KOPT-K1 (cell line): ENCODE measurements around the gene AMELY.
"Not testable (repeated sequence)": the region's sequence is repeated elsewhere in the genome, so short reads cannot be mapped to it uniquely, and the experiment has no call there.

Source experiments
- H3K27ac ChIP-seq: fragments of 200-600 bp; sonication (generic); 2 replicates; pipeline ENCODE4 v1.5.1; 2016; ENCODE audit warnings: antibody characterized with exemption, mild to moderate bottlenecking, low read depth, low read length; ENCODE audit not compliant: poor library complexity, severe bottlenecking
- H3K36me3 ChIP-seq: fragments of 200-600 bp; sonication (generic); 2 replicates; pipeline ENCODE4 v1.5.1; 2017; ENCODE audit warnings: antibody characterized with exemption, mild to moderate bottlenecking, low read length, moderate library complexity; ENCODE audit not compliant: insufficient read depth
- H3K9me3 ChIP-seq: fragments of 200-600 bp; sonication (generic); 2 replicates; pipeline ENCODE4 v1.5.1; 2017; ENCODE audit warnings: antibody characterized with exemption, low read length, mild to moderate bottlenecking; ENCODE audit not compliant: insufficient read depth, poor library complexity, severe bottlenecking

AMELY gene

DNA sequence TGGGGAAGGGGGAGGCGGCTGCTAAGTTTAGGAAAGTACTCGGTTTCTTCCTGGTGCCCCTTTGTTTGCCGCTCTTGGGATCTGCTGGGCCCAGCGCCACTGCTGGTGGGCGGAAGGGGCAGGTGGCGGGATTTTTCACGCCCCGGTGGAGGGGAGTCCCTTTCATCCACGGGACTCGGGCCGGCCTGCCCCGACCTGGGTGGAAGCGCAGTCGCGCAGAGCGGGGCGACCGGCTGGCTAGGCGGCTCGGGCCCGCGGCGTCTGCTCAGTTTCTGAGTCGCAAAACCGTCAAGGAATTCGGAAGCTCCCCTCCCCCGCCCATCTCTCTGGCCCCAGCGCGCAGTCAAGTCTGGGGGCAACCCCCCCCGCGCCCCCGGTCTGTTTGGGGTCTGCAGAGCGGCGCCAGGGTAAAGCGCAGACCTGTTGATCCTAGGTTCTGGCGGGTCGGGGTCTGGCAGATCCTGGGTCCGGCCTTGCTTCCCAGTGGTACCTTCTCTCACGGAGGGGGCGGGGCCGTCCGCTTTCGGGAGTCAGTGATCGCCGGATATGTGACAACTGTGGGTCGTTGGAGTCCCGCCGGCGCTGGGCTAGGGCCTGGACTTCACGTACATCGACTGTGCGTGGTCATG lies at the start of gene AMELY:
TSS of gene AMELY (minus strand) at position 500 of the 629 bp plus-strand sequence. CDS start 39,144 bp downstream, outside the sequence.
- no peaks in the 10 kb centered on the region for H3K9me3 ChIP-seq
- H3K27ac ChIP-seq, result no peak within 1 kb of the TSS
- no peaks in the 10 kb centered on the region for H3K36me3 ChIP-seq

DNA sequence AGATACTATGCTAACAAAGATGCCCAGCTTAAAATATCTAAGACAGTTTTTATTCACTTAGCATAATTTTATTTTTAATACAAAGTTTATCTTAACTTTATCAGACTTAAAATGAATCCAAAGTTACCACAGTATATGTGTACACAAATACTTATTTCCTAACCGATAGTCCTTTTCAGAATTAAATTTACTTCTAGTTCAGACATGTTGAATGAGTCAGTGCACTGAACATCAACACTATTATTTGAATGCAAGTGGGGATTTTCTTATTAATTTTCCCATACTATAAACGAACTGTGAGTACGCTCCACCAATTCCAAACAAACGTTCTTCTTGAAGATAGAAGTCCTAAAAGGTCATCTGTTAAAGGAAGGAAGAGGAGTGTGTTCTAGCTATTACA lies 38.4 kb upstream of the AMELY start:
- H3K27ac ChIP-seq, result no peak overlapping the region
- no peaks in the 10 kb centered on the region for H3K9me3 ChIP-seq
- no peaks in the 10 kb centered on the region for H3K36me3 ChIP-seq

- Histone ChIP-seq H3K9me3 (no peaks in the 10 kb centered on the region), H3K27ac (no peak overlapping the region), H3K36me3 (no peaks in the 10 kb centered on the region)
Observed at GRCh38 chrY:6948378-6948777, 36.8 kb upstream of the AMELY start.

DNA sequence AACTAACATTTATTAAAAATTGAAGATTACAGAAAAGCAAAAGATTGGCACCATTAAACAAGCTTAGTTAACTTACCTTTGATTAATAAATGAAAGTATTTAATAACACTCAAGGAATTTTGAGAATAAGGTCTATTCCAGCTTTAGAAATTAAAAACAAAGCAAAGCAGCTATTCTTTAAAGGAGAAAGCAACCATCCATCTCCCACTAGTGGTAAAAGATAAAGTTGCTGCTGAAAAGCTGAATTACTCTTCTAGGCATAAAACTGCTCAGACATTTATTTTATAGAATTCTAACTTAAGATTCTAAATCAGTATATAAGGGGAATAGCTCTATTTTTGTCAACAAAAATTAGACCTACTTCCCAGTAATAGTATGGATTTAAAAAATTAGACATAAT lies 36.1 kb upstream of the AMELY start:
- Histone ChIP-seq H3K36me3 (no peaks in the 10 kb centered on the region), H3K9me3 (no peaks in the 10 kb centered on the region), H3K27ac (no peak overlapping the region)

DNA sequence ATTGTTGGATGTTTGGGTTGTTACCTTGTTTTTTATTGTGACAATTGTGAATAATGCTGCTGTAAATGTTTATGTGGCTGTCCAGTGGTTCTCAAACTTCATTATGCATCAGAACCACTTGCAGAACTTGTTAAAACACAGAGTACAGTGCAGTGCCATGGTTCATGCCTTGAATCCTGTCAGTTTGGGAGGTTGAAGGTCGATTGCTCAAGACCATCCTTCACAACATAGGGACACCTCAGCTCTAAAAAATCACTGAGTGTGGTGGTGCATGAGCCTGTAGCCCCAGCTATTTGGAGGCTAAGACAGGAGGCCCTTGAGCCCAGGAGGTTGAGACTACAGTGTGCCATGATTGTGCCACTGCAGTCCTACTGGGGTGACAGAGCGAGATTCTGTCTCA lies 23.9 kb upstream of the AMELY start:
- Histone ChIP-seq H3K36me3 (no peaks in the 10 kb centered on the region), H3K27ac (no peak overlapping the region), H3K9me3 (no peaks in the 10 kb centered on the region)

DNA sequence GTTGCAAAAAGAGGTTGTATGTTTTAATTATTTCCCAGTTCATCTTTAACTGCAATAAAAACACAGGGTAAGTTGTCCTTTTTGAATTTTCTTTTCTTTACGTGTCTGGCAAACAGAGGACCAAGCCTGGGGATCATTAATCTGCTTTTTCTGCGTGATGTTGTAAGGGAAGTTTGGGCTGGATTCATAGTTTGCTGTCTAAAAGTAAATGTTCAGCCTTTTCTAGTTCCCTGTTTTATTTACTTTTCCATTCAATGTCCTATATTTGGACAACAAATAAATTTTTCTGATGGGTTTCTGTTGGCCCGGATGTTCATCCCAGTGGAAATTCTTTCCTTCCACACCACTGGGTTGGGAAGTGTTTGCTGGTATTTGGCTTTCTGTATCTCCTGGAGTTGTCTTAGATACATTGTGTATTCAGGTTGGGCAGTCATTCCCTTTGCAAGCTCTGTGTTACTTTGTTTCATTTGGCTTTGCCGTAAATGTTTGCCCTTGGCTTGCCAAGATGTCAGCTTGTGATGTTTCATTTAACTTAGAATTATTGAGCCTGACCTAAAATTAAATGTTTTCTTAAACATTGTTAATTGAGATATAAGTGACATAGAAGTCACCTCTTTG lies 20.3 kb upstream of the AMELY start:
- H3K9me3 ChIP-seq, result no peaks in the 10 kb centered on the region
- H3K27ac ChIP-seq, result no peak overlapping the region
- H3K36me3 ChIP-seq, result no peaks in the 10 kb centered on the region

- no peaks in the 10 kb centered on the region for H3K9me3 ChIP-seq
- H3K36me3 ChIP-seq, result no peaks in the 10 kb centered on the region
- no peak overlapping the region for H3K27ac ChIP-seq
Observed at GRCh38 chrY:6929237-6929636, 17.7 kb upstream of the AMELY start.

DNA sequence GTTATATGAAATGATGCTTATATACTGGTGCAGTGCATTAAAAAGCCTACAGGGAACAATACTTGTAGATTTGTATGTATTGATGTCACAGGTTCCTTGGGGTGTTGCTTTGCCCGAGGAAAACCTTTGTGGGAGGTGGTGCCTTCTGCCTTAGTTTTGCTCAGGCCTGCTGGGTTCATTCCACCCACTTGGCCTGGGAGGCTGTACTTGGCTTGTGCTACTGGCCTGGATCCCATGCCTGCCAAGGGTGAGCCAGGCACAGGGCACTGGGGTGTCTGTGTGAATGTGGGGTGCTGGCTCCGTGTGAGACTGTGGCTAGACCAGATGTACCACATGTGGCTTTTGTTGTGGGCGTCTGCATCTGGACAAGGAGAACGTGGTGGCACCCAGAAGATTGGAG lies 16.7 kb upstream of the AMELY start:
- Histone ChIP-seq H3K9me3 (no peaks in the 10 kb centered on the region), H3K27ac (no peak overlapping the region), H3K36me3 (no peaks in the 10 kb centered on the region)

DNA sequence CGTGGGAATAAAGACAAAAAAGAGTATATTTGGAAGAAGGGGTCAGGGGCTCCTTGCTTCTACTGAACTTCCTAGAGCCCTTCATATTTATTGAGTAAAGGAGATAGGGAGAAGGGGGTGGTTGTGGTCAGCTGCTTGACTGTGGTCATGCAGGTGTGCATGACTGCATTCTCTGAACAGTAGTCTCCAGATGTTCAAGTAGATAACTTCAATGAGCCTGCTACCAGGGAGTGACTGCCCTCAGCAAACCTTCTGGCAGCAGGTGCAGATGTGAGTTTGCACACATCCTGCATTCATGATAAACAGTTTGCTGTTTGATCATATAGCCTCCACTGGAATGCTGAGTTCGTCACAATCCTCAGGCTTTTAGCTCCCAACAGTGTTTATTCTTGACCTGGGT lies 9.5 kb upstream of the AMELY start:
- H3K9me3 ChIP-seq, result no peaks in the 10 kb centered on the region
- H3K27ac ChIP-seq, result no peak overlapping the region
- H3K36me3 ChIP-seq, result no peaks in the 10 kb centered on the region

- Histone ChIP-seq H3K27ac (no peak overlapping the region), H3K36me3 (no peaks in the 10 kb centered on the region), H3K9me3 (no peaks in the 10 kb centered on the region)
Observed at GRCh38 chrY:6913362-6913761, 1.8 kb upstream of the AMELY start.

DNA sequence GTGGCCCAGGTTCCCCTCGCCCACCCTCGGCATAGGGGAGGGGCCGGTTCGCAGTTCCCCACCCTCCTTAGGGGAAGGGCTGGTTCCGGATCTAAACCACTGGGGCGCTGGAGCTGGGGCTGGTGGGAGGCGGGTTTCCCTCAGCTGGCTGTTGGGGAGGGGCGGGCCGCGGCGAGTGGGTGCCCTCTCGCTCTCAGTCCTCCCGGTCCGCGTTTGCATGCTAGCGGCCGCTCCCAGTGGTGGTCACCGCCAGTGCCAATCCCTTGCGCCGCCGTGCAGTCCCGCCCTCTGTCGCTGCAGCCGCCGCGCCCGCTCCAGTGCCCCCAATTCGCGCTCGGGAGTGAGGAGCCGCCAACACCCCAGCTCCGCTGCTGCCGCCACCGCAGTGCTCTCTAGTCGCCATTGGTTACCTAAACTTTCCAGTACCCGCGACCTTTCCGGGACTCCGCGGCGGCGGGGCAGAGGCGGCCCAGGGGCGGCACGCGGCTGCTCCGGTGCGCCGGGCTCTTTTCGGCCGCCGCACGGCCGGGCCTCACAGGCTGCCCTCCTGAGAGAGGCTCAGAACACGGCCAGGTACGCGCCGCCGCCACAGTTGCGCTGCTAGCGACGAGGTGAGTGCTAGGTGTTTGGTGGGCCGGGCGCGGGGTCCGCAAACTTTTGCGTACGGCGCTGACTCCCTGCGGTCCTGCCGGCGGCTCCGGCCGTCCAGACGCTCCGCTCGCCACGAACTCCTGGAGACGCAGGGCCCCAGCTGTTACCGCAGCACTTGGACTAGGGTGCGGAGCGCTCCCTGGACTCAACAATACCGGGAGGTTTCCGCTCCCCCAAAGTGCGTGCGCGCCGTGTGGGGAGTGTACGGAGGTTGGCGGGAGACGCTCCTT lies 940 bp downstream of the AMELY start, which contains the start of gene TBL1Y:
TSS of gene TBL1Y (plus strand) at position 326 of the 881 bp plus-strand sequence. CDS start 114,388 bp downstream, outside the sequence.
- no peaks in the 10 kb centered on the region for H3K9me3 ChIP-seq

DNA sequence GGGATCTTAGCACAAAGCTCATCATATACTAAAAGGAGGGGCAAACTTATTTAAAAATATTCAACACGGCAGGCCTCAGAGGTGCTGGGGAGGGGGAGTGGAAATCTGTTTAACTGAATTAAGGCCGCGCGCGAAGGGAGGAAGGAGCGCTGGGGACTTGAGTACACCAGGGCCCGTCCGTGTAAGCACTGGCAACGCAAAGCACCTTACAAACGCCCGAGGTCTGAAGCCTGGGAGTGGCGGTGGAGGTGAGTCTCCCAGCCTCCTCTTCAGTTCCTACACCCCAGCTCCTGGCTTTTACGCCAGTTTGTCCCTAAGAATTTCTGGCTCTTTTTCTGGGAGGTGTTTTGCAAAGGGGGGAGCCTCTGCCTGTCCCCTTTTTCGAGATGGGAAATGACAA lies 1.7 kb downstream of the AMELY start:
- no peaks in the 10 kb centered on the region for H3K9me3 ChIP-seq
- H3K27ac ChIP-seq, result no peak overlapping the region
- H3K36me3 ChIP-seq, result no peaks in the 10 kb centered on the region

More for the DNA sequence above, 940 bp downstream of the AMELY start, which contains the start of gene TBL1Y:
- H3K36me3 ChIP-seq, result no peaks in the 10 kb centered on the region
- H3K27ac ChIP-seq, result no peak within 1 kb of the TSS

DNA sequence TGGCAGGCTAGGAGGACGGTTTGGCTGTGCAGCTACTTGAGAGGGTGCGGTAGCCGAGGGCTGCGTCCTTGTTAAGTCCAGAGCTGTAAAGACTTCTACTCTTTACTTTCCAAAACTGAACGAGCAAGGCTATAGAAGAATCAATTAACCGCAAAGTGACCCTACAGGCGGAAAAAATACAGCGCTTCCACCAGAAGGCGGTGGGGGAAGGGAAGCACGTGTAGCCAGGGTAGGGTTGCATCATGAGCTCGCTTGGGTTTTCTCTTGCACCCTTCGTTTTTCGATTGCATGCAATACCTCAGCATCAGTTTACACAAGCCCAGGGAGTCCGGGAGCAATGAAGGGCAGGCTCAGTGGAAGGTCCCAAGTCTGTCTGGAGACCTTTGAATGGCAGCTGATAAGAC lies 2.4 kb downstream of the AMELY start:
- Histone ChIP-seq H3K27ac (no peak overlapping the region), H3K9me3 (no peaks in the 10 kb centered on the region), H3K36me3 (no peaks in the 10 kb centered on the region)

GRCh38 chrY:6908021-6908420 lies 3.5 kb downstream of the AMELY start:
- H3K27ac ChIP-seq, H3K9me3 ChIP-seq, H3K36me3 ChIP-seq: not testable (repeated sequence)

- Histone ChIP-seq H3K36me3 (no peaks in the 10 kb centered on the region), H3K9me3 (no peaks in the 10 kb centered on the region), H3K27ac (no peak overlapping the region)
Observed at GRCh38 chrY:6907591-6907990, 4.0 kb downstream of the AMELY start.
